Stimulated activated CD4-positive, alpha-beta T cell treated with anti-CD3 and anti-CD28 coated beads, Interleukin-12 subunit alpha, Interleukin-12 subunit beta, amount 100 ng/mL, for 24 hours (primary cell): ENCODE data around the gene TPST1.

Source experiments
- DNase-seq, 2 experiments: peaks; one replicate each; pipeline ENCODE4 v3.0.0-alpha.2; 2020; ENCODE audit warnings: low read depth in 2 of 2

The TPST1 gene

DNA sequence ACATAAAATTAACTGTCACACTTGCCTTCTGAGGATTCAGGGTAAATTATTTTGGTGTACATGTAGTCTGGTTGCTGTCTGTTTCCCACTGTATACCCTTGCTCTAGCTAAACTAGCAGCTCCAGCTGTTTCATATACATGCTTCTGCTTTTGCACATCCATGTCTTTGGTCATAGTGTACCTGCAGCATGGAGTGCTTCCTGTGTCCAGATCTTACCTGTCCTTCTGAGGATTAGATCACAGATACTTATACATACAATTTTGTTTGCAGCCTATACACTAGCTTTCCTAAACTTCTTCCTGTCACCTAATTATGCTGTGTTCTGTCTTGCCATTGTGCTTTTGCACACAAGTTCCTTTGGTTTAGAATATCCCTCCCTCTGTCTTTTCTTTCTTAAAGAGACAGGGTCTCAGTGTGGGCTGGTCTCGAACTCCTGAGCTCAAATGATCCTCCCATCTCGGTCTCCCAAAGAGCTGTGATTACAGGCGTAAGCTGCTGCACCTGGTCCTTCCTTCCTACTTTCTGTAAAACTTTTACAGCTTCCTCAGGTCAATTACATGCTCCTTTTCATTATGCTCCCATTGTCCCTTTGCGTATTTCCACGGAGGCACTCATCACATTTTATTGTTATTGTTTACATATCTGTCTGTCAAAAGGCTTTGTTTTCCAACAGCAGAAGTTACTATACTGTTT lies 33.8 kb downstream of the TPST1 start:
- DNase-seq, result no peak

DNA sequence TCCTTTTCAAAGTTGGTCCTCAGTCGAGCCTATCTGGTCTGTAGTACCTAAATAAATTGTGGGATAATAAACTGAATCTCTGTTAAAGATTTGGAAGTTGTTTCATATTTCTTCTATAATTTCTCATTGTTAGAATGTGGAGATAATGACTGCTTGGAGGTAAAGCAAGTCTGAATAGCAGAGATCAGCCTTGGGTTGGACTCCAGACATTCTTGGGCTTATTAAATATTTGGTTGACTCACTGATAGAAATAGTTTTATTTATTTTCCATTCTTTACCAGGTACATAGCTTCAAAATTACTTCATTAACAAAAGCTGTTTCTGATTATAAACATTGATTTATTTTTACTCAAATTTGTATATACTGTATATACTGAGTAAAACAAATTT lies 34.3 kb downstream of the TPST1 start:
- DNase-seq, result no peak

GRCh38 chr7:66245008-66245407 lies 39.9 kb downstream of the TPST1 start:
- DNase-seq, result no peak

DNA sequence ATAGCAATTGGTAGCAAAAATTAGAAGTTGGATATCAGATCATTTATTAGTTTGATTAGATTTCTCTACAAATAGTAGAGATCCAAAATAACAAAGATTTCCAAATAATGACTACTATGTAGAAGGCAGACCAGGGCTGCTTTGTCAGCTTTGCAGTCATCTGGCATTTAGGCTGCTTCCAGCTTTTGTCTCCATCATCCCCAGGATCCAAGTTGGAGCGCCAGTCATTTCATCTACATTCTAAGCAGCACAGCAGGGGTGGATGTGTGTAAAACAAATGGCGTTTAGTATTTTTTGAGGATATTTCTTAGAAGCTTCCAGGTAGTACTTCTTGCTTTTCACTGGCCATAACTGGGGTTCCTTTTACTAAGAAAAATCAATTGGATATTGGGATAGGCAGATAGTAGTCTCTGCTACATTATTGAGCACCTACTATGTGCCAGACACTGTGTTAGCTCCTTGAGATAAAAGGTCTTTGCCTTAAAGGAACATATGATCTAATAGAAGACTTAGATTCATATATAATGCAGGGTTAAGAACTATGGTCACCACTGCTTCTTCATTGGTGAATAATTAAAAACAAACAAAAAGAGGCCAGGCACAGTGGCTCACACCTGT lies 41.5 kb downstream of the TPST1 start:
- DNase-seq, result no peak

DNA sequence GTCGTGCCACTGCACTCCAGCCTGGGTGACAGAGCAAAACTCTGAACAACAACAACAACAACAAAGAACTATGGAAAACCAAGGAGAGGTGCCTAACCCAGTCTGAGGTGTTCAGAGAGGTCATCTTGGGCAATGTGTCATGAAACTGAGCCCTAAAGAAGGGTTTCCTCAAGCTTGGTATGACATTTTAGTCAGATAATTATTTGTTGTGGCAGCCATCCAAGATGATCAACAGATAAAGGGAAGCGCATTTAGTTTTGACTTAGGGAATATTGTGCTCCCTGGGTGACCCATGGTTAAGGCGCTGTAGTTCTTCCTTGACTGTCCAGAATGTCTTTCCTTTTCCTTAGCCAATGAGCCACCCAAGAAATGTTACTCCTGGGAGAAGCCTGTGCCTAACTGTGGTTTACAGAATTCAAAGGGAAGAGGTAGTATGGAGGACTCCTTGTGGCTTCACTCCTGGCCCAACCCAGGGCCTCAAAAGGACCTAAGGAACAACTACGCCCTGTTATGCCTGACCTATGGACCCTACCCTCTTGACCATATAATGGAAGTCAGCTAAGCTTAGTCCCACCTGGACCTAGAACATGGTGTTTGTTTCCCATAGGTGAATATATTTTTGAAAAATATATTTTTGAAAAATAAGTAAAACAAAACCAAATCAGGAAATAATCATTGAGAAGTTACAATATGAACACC lies 42.4 kb downstream of the TPST1 start:
- no peak for DNase-seq

DNA sequence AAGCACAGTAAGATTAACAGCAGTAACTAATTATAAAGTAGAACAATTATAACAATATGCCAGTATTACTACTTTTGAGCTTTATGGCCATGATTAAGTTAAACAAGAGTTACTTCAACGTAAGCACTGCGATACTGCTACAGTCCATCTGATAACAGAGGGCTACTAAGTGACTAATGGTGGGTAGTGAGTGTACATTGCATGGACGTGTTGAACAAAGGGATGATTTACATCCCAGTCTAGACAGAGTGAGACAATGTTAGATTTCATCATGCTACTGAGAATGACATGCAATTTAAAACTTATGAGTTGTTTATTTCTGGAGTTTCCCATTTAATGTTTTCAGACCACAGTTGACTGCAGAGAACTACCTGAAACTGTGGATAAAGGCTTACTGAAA lies 45.6 kb downstream of the TPST1 start:
- DNase-seq, result no peak

DNA sequence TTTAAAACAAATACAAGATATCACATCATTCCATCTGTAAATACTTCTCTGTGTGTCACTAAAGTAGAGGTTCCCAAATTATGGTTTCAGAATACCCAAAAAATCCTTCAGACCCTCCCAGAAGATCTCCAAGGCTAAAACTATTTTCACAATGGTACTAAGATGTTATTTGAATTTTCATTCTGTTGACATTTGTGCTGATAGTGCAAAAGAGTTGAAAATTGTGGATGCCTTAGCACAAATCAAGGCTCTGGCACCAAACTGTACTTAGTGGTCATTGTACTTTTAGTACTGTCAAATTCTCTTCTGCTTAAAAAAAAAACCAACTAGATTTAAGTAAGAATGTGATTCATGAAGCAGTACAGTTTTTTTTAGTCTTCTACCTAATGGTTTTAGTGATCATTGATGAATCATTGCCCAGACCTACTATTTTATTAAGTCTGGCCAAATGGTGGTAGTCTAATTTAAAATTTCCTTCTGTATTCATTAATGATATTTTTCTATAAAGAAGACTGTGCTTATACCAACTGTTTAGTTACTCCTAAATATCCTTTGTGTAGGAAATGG lies 50.5 kb downstream of the TPST1 start:
- no peak for DNase-seq

DNA sequence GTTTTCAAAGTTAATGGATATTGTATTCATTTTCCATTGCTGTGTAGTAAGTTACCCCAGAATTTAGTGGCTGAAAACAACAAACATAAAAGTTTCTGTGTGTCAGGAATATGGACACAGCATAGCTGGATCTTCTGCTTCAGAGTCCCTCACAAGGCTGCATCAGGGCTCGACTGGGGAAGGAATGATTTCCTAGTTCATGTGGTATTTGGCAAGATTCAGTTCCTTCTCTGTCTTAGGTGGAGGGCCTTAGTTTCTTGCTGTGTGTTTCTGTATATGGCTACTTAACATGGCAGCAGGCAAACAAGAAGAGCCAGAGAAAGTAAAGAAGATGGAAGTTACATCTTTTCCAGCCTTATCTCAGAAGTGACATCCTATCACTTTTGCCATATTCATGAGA lies 51.1 kb downstream of the TPST1 start:
- DNase-seq, result no peak

- no peak for DNase-seq
Measured at GRCh38 chr7:66257481-66257880, 52.3 kb downstream of the TPST1 start.

GRCh38 chr7:66258409-66258808 lies 53.3 kb downstream of the TPST1 start:
- DNase-seq, result no peak

- no peak for DNase-seq
Measured at GRCh38 chr7:66261941-66262340, 56.8 kb downstream of the TPST1 start.

GRCh38 chr7:66263936-66264335 lies 58.8 kb downstream of the TPST1 start:
- DNase-seq, result no peak

GRCh38 chr7:66265566-66265965 lies 60.4 kb downstream of the TPST1 start:
- no peak for DNase-seq

GRCh38 chr7:66267249-66267648 lies 62.1 kb downstream of the TPST1 start:
- no peak for DNase-seq

DNA sequence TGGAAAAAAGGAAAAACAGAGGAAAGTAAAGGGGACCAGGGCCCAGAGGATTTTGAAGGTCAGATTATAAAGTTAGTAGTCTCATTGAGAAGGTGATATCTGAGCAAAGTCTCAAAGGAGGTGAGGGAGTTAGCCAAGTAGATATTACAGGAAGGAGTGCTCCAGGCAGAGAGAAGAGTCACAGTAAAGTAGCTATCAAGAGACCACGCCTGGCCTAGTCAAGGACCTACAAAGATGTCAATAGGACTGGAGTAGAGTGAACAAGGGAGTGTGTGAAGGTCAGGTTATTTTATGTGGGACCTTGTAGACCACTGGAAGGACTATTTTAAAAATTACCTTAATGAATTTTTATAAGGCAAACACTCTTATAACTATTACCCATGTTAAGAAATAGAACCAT lies 64.8 kb downstream of the TPST1 start:
- no peak for DNase-seq

DNA sequence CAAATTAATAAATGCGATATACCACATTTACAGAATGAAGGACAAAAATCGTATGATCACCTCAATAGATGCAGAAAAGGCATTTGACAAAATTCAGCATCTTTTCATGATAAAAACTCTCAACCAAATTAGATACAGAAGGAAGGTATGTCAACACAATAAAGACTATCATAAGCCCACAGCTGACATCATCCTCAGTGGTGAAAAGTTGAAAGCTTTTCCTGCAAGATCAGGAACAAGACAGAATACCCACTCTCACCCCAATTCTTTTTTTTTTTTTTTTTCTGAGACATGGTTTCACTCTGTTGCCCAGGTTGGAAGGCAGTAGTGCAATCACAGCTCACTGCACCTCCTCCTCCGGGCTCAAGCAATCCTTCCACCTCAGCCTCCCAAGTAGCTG lies 67.2 kb downstream of the TPST1 start:
- DNase-seq, result no peak

DNA sequence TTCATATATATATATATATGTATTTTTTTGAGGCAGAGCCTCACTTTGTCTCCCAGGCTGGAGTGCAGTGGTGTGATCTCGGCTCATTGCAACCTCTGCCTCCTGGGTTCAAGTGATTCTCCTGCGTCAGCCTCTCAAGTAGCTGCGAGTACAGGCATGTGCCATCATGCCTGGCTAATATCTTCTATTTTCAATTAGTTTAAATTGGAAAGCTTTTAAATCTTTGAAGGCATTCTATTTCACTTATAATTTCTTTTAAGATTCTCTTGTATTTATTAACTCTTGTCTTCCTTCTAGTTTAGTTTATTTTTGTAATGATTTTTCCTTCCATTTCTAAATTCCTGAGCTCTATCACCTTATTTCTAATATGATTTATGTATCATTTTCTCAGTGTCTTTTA lies 71.2 kb downstream of the TPST1 start:
- DNase-seq, result no peak

DNA sequence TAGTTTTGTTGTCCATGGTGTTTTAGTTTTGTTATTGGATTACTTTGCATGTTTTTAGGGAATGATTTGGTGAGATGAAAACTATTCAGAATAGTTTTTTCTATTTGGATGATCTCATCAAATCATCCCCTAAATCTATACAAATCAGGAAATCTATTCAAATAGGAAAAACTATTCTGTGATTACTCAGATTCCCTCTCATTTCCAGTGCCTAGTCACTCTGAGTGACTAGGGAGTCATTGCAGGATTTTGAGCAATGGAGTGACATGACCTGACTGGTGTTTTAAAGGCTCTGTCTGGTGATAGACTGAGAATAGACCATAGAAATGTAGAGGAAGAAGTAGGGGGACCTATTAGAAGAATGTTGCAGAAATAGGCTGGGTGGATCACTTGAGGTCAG lies 72.4 kb downstream of the TPST1 start:
- DNase-seq, result no peak

DNA sequence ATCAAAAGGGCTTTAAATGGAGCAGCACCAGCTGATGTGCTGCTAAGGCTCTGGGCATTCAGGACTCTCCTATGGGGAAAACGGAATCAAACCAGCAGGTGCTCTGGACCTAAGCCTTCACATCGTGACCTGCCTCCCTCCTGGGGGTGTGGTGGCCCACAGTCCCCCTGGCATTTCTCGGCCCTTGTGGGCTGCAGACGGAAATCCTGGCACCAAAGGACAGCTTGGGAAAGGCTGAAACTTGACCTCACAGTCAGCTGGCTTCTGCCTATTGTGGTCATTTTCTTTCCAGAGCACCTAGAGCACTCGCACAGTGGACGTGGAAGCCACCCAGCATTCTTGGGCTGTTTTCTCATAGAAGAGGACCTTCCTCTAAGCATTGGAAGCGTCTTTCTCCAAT lies 74.8 kb downstream of the TPST1 start:
- no peak for DNase-seq

DNA sequence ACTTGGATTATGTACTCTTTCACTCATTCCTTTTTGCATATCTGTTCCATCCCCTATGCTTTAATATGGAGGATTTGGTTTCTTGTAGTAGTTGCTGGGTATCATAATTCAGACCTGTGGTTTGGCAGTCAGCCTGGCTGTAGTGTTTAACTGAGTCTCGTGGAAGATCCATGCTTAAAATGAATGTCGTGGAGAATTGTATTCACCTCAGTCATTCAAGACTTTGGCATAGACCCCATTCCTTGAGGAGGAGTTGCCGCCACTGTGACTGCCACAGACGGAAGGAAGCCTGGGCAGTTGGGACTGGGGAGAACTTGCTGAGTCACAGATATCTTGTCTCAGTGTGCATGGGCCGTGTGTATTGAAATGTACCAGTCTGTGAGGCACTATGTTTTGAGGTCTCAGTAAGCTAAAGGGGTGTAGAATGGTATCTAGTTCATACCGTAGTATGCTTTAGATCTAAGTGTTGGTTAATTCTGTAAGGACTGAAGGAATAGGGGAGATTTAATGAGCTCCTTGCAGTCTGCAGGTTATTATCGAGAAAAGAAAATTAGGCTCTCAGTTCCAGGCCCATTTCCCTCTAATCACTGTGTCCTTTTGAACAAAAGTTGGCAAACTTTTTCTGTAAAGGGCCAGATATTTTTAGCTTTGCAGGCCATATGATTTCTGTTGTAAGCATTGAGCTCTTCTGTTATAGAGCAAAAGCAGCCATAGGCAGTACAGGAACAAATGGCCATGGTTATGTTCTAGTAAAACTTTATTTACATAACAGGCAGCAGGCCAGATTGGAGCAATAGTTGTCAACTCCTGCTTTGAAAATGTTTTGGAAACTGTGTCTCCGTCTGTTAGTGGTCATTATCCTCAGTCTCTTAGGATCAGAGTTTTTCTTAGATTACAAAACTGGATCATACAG lies 76.8 kb downstream of the TPST1 start:
- no peak for DNase-seq

GRCh38 chr7:66282591-66282935 lies 77.4 kb downstream of the TPST1 start:
- DNase-seq, result no peak
